GM12864 (cell line): Measurements from ENCODE around the gene CCDC77.

ENCODE experiments used
- DNase-seq: peaks from one replicate; pipeline ENCODE4 v3.0.0-alpha.2; 2011; ENCODE audit warnings: low read depth
- H3K4me3 ChIP-seq: 2 replicates; pipeline ENCODE4 v1.5.1; 2011; ENCODE audit warnings: mild to moderate bottlenecking, low read depth, low read length, control low read depth
- CTCF ChIP-seq: IDR thresholded peaks from 2 replicates; pipeline ENCODE4 v1.5.1; 2011; ENCODE audit warnings: low read depth, mild to moderate bottlenecking, moderate library complexity, low read length, control low read depth, inconsistent platforms; ENCODE audit errors: missing control alignments

Gene CCDC77

GRCh38 chr12:479161-479560 lies 77.7 kb downstream of the CCDC77 start:
- no peak for DNase-seq
- H3K4me3 ChIP-seq: no peak overlapping the region
- no peak for TF ChIP-seq CTCF

- no peak for DNase-seq
- no peak overlapping the region for H3K4me3 ChIP-seq
- no peak for TF ChIP-seq CTCF
Measured at GRCh38 chr12:480831-481816, 79.7 kb downstream of the CCDC77 start.

DNA sequence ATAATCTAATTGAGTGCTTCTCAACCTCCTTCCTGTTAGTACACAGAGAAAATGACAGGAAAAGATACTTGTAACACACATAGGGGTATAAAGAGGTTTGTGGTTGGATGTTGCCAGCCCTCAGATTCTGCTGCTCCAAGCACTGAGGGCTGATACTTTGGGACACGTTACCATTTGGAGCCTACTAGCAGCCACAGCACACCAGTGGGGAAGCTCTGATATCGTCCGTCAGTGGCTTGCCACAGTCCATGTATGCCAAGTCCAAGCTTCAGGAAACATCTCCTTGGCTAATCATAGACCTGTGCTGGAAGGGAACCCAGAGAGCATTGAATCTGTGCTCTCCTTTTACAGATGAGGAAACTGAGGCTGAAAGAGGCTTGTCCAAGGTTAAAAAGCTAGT lies 80.6 kb downstream of the CCDC77 start:
- no peak for DNase-seq
- H3K4me3 ChIP-seq: no peak overlapping the region
- TF ChIP-seq CTCF: no peak

- no peak overlapping the region for H3K4me3 ChIP-seq
- no peak for TF ChIP-seq CTCF
Measured at GRCh38 chr12:484096-484495, 82.7 kb downstream of the CCDC77 start.

GRCh38 chr12:490260-490659 lies 88.8 kb downstream of the CCDC77 start:
- TF ChIP-seq CTCF: no peak
- H3K4me3 ChIP-seq: no peak overlapping the region
- DNase-seq: no peak

More at GRCh38 chr12:484096-484495, 82.7 kb downstream of the CCDC77 start:
- DNase-seq: no peak
